ENCODE results near the gene ARHGEF4.

ARHGEF4 gene

GRCh38 chr2:131038258-131039100 lies 201.8 kb downstream of the ARHGEF4 start:
- DNase-seq (ENCODE audit: low read depth): no peak

GRCh38 chr2:131039101-131039440 lies 202.4 kb downstream of the ARHGEF4 start:
- DNase-seq (ENCODE audit: low read depth): no peak

GRCh38 chr2:131039535-131039907 lies 202.8 kb downstream of the ARHGEF4 start:
- DNase-seq (ENCODE audit: low read depth): no peak

DNA sequence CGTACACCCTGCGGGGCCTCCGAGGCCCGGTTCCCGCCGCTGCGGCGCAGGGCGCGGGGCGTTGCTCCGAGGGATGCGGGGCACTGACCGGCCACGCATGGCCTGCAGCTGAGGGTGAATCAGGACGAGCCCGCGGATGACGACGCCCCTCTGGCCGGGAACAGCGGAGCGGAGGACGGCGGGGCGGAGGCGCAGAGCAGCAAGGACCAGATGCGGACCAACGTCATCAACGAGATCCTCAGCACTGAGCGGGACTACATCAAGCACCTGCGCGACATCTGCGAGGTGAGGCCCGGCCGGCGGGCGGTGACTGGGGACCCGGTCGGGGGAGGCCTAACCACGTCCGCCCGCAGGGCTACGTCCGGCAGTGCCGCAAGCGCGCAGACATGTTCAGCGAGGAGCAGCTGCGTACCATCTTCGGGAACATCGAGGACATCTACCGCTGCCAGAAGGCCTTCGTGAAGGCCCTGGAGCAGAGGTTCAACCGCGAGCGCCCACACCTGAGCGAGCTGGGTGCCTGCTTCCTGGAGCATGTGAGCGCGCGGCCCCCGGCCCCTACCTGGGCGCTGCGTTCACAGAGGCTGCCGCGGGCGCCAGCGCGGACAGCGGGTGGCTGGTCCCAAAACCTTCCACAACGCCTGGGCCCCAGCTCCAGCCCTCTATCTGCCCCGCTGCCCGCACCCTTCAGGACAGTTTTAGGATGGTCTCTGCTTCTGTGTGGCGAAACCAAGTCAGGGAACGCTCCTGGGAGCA lies 203.4 kb downstream of the ARHGEF4 start:
- DNase-seq (ENCODE audit: low read depth): no peak

- no peak for DNase-seq (ENCODE audit: low read depth)
Measured at GRCh38 chr2:131040661-131041401, 204.1 kb downstream of the ARHGEF4 start.

DNA sequence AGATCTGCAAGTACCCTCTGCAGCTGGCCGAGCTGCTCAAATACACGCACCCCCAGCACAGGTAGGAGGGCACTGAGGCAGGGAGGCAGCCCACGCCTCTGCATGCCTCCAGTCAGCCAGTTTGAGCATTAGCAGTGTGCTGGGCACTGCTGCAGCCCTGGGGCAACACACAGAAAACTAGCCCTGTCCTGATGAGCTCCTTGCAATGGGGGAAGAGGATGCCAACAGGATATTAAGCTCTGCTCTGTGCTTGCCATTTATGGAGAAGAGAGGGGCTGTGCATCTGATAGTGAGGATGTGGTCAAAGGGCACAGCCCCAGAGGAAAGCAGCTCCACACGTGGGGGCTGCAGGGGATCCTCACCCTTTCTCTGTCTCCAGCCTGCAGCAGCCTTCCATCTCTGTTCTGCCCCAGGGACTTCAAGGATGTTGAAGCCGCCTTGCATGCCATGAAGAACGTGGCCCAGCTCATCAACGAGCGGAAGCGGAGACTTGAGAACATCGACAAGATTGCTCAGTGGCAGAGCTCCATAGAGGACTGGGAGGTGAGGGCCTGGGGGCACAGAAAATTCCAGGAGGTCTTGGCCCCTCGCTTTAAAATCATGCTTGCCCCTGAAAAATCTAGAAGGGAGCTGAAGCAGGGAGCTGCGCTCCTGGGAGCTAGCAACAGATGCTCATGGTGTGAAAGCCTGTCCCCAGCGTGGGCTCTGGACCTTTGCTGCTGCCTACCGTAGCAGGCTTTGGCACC lies 204.9 kb downstream of the ARHGEF4 start:
- DNase-seq (ENCODE audit: low read depth): no peak

DNA sequence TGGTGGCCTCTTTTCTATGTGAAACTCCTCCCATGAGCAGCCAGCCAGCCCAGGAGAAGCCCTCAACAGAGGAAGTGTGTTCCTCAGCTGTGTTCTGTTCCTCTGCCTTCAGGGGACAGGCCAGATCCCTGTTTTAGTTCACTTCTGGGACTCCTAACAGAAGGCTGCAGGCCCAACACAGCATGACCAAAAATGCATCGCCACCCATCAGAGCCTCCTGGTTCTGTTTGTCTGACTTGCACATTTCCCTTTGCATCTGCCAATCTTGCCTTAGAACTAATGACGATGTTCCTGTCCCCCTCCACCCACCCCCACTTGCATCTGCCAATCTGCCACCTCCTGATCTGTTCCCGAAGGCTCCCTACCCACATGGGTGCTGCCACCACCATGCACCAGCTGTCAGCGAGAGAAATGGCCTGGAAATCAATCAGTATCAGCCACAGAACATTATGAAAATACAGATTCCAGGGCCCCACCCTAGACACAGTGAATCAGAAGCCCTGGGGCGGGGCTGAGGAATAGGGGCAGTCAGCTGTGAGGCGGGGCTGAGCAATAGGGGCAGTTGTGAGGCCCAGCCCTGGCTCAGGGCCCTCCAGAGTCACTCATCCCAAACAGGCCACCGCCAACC lies 205.5 kb downstream of the ARHGEF4 start:
- DNase-seq (ENCODE audit: low read depth): no peak

DNA sequence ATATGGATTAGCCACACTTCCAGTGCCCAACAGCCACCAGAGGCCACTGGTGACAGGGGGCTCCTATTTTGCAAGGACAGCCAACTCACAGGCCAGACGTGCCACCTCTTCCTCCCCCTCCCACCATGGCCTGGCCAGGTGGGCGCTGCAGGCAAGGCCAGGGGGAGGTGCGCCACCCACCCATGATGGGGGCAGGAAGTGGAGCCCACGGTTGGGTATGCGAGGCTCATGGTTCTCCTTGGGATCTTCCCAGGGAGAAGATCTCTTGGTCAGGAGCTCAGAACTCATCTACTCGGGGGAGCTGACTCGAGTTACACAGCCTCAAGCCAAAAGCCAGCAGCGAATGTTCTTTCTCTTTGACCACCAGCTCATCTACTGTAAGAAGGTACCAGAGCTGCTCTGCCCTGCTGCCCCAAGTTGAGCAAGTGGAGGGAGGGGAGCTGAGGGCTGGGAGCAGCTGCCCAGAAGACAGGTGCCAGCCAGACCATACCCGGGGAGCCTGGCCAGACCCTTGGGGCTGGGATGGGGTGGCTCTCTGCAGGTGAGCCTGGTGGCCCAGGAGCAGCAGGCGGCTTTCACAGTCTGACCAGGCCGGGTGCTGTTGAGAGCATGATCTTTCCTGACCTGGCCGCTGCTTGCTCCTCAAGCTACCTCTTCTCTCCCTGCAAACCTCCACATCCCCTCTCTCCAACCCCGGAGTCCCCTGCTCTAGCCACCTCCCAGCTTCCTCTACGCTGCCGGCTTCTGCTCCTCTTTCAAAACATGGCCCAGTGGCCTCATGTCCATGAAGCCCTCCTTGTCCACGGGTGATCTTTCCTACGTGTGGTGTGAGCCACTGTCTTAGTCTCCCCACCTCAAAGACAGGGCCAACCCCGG lies 206.7 kb downstream of the ARHGEF4 start:
- no peak for DNase-seq (ENCODE audit: low read depth)

- no peak for DNase-seq (ENCODE audit: low read depth)
Measured at GRCh38 chr2:131044075-131044756, 207.5 kb downstream of the ARHGEF4 start.

DNA sequence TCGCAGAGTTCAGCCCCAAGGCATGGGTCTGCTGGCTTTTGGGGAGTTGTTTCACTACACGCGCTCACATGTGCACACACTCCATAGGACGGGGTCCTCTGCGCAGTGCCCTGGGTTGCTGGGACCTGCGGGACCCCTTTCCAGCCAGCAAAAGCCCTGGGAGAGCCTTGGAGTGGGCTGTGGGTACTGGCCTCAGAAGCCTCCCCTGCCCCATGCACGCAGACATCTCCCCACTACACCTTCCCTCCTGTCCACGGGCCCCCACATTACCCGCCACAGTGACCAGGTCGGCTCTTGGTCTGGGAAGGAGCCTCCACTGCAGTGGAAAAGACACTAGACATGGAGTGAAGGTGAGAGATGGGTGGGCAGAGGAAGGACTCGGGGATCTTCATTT lies 208.0 kb downstream of the ARHGEF4 start:
- DNase-seq (ENCODE audit: low read depth): no peak

- no peak for DNase-seq (ENCODE audit: low read depth)
Measured at GRCh38 chr2:131045286-131046027, 208.7 kb downstream of the ARHGEF4 start.

GRCh38 chr2:131046028-131046917 lies 209.6 kb downstream of the ARHGEF4 start:
- DNase-seq (ENCODE audit: low read depth): no peak

- no peak for DNase-seq (ENCODE audit: low read depth)
Measured at GRCh38 chr2:131046918-131047652, 210.4 kb downstream of the ARHGEF4 start.

GRCh38 chr2:131047920-131048560 lies 211.3 kb downstream of the ARHGEF4 start:
- no peak for DNase-seq (ENCODE audit: low read depth)

DNA sequence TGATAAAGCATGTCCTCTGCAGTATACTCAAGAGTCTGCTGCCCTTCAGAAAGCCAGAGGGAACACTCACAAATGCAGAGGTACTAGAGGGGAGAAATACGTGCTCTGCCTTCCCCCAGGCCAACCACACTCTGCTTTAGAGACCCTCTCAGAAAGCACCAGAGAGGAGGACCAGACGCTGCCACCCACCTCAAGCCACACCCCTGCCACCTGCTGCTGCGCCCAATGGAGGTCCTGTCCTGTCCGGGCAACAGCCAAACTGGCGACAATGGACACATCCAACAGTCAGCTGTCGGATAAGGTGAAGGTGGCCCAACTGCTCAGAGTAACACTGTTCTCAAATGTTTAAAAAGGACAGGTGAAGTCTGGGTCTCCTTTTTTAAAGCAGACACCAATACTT lies 211.9 kb downstream of the ARHGEF4 start:
- DNase-seq (ENCODE audit: low read depth): no peak

DNA sequence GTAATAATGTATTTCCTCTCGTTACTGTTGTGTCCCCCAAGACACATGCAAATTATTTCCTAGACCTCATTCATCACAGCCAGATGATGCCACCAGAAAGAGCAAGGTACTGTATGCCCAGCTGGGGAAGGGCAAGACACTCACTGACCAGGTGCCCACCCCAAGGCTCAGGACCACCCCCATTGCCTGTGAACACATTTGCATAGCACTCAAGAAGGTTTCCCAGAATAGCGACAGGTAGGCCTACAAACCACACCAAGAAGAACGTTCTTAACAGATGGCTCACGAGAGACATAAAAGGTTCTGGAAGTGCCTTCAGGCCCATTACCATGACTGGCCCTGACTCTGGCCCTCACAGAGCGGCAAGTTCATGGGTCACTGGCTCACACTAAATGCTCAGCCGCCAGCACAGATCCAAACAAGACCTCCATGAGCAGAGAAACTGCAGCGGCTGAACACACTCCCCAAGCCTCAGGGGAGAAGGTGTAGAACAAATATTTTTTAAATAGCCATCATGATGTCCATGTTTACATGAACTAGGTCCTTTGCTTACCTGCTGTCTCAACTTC lies 212.5 kb downstream of the ARHGEF4 start:
- no peak for DNase-seq (ENCODE audit: low read depth)

DNA sequence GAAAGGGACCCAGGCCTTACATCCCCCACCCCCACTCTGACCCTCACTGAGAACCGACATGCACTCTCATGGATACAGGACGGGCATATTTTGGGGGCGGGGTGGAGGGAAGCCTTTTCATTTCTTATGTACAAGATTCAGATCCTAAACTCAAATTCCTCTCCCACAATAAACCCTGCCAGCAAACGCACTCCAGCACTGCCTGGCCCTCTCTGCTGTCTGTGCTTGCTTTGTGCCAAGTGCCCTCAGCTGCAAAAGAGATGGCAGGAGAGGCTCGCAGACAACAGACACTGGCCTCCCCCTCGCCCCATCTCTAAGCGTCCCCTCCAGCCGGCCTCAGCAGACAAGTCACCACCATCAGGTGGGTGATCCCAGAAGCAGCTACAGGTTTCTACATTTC lies 214.2 kb downstream of the ARHGEF4 start:
- DNase-seq (ENCODE audit: low read depth): no peak
